ENCODE measurements around the gene ZNF398. TPM values are rescaled to one million over a fixed set of nuclear protein-coding genes. Genes with fewer than 3 reads are reported as not detected.

The ZNF398 gene
- total RNA-seq, 1 donor from 2014 or later, result 15.3 TPM

GRCh38 chr7:149195180-149196150, 48.2 kb downstream of the ZNF398 start, which contains the start of gene ZNF282:
Gene ZNF282, plus strand, starts transcription at chr7:149195546. Its CDS starts 44 bp downstream, at chr7:149195590.
- intact Hi-C loops (cut with micrococcal nuclease), result loop anchor here (1.0 to 5.0 kb wide), 7 partner anchors 14 to 302 kb away; partner anchors contain the start of genes ZNF212, ZNF398, ZNF425 and ZNF746

GRCh38 chr7:149196151-149196704, 49.0 kb downstream of the ZNF398 start:
- intact Hi-C loops (cut with micrococcal nuclease), result loop anchor here (1.0 to 5.0 kb wide), 5 partner anchors 13 to 301 kb away; partner anchors contain the start of genes ZNF212, ZNF425 and ZNF746

GRCh38 chr7:149196705-149197171, 49.5 kb downstream of the ZNF398 start:
- intact Hi-C loops (cut with micrococcal nuclease), result loop anchor here (1.0 to 5.0 kb wide), 5 partner anchors 13 to 301 kb away; partner anchors contain the start of genes ZNF212, ZNF425 and ZNF746

DNA sequence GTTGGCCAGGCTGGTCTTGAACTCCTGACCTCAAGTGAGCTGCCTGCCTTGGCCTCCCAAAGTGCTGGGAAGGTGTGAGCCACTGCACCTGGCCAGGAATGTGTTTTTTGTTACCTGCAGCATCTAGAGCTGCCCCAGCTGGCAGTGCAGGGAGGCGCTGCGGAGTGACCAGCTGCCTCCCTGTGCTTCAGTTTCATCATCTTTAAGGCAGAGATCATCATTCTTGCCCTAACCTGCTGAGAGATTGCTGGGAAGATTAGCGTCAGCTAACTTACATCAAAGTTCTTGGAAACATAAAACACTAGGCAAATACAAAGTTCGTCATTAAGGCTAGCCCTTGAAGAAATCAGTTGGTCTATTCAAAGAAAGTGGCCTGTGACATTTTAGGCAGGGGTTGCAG, 50.4 kb downstream of the ZNF398 start:
- intact Hi-C loops (cut with micrococcal nuclease), result loop anchor here (2.0 to 5.0 kb wide), 4 partner anchors 41 to 300 kb away; partner anchors contain the start of genes ZNF212, ZNF425 and ZNF746

- intact Hi-C loops (cut with micrococcal nuclease), result loop anchor here (5.0 kb wide), 3 partner anchors 71 to 299 kb away; partner anchors contain the start of genes ZNF425 and ZNF746
Observed at GRCh38 chr7:149198161-149198816, 51.0 kb downstream of the ZNF398 start.

GRCh38 chr7:149199234-149199995, 52.2 kb downstream of the ZNF398 start:
- intact Hi-C loops (cut with micrococcal nuclease), result loop anchor here (5.0 kb wide), 3 partner anchors 72 to 298 kb away; partner anchors contain the start of genes ZNF425 and ZNF746

- intact Hi-C loops (cut with micrococcal nuclease), result no loop called here
Observed at GRCh38 chr7:149202831-149203231, 55.6 kb downstream of the ZNF398 start.

GRCh38 chr7:149205690-149206381, 58.6 kb downstream of the ZNF398 start:
- intact Hi-C loops (cut with micrococcal nuclease), result no loop called here

- intact Hi-C loops (cut with micrococcal nuclease), result no loop called here
Observed at GRCh38 chr7:149207324-149208035, 60.2 kb downstream of the ZNF398 start.

DNA sequence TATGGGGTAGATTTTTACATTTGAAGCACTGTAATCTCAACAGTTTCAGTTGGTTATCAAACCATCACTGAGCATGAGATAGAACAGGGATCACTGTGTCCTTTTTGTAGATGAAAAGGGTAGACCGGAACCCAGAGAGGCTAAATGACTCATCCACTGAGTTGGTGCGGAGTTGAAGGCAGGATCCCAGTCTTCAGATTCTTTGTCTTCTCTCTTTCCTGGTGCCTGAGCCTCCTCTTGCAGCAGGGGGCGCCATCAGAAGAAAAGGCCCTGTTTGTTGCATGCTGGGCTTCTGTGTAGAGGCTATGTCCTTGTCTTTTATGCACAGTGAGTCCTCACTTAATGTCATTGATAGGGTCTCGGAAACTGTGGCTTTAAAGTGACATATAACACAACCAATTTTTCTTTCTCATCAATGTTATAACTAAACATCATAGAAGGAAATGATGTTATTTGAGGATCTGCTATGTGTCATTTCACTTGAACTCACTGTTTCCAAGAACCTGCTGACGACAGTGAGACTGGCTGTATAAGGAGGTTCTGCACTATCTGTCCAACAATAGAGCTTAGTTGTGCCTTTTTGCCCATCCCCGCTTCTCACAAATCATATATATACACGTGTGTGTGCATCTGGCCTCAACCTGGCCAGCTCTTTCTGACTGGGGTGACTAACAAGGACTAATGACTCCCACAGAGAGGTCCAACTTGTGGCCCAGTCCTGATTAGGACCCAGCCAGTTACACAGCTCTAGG, 62.4 kb downstream of the ZNF398 start:
- intact Hi-C loops (cut with micrococcal nuclease), result loop anchor here (1.0 kb wide), 1 partner anchor 13 kb away; no protein-coding TSS in a partner anchor

- intact Hi-C loops (cut with micrococcal nuclease), result no loop called here
Observed at GRCh38 chr7:149210551-149210950, 63.3 kb downstream of the ZNF398 start.

- intact Hi-C loops (cut with micrococcal nuclease), result no loop called here
Observed at GRCh38 chr7:149214020-149214720, 66.9 kb downstream of the ZNF398 start.

- intact Hi-C loops (cut with micrococcal nuclease), result no loop called here
Observed at GRCh38 chr7:149216402-149216801, 69.1 kb downstream of the ZNF398 start.

- intact Hi-C loops (cut with micrococcal nuclease), result no loop called here
Observed at GRCh38 chr7:149217570-149217969, 70.3 kb downstream of the ZNF398 start.

DNA sequence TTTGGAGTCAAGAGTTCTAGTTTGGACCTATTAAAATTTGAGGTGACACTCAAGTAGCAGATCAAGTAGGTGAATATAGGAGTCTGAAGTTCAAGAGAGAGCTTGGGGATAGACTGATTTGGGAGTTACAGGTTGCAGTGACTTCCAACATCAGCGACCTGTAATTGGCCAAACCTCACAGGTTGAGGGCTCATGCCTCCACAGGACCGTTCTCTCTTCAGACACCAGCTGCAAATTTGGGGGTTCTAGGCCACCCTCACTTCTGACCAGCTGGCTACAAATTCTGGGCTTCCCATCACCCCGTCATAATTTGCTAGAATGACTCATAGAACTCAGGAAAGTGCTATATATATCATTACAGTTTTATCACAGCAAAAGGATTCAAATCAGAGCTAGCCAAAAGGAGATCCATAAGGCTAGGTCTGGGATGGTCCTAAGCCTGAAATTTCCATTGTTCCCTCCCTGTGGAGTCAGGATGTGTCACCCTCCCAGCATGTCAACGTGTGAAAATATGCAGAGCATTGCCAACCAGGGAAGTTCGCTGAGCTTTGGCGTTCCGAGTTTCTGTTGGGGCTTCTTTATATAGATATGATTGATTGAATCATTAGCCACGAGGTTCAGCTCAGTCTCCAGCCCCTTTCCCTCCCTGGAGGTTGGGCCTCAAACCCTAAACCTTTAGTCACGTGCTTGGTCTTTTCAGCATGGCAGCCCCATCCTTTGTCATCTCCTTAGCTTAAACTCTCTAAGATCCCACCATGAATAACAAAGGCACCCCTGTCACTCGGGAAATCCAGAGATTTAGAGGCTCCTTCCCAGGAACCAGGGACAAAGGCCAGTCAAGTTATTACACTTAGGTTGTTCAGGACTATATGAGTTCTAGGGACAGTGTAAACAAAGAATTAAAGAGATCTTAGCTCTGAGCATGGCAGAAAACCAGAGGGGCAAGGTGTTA, 71.5 kb downstream of the ZNF398 start:
- intact Hi-C loops (cut with micrococcal nuclease), result no loop called here

- intact Hi-C loops (cut with micrococcal nuclease), result no loop called here
Observed at GRCh38 chr7:149220534-149220933, 73.3 kb downstream of the ZNF398 start.

GRCh38 chr7:149223176-149223575, 75.9 kb downstream of the ZNF398 start:
- intact Hi-C loops (cut with micrococcal nuclease), result no loop called here
